SK-N-SH (cell line): Measurements from ENCODE around the gene CYP26B1. TPM values are rescaled to one million over a fixed set of nuclear protein-coding genes. Genes with fewer than 3 reads are reported as not detected.
"Not testable (repeated sequence)": the region's sequence is repeated elsewhere in the genome, so short reads cannot be mapped to it uniquely, and the experiment has no call there.

Experiments used
- CTCF ChIA-PET: fragments of 300-600, 350-600 bp; formaldehyde crosslinking; extraction: SDS; loops from one replicate; lab custom pipeline; 2021; lab: Yijun Ruan, JAX
- POLR2A ChIA-PET: fragments of 350-600 bp; sonication (Branson Sonifier 250); formaldehyde crosslinking; extraction: SDS; loops from one replicate; lab custom pipeline; 2020; ENCODE audit warnings: antibody characterized with exemption, inconsistent platforms; lab: Yijun Ruan, JAX
- DNase-seq: peaks from one replicate; pipeline ENCODE4 v3.0.0; 2012
- H2AFZ ChIP-seq: fragments of 200-600 bp; sonication (generic); 2 replicates; pipeline ENCODE4 v1.8.1; 2016; ENCODE audit warnings: antibody characterized with exemption, mild to moderate bottlenecking, low read depth
- H3F3A ChIP-seq: fragments of 200-600 bp; sonication (generic); replicated peaks from 2 replicates; pipeline ENCODE3; 2016; ENCODE audit warnings: antibody characterized with exemption, mild to moderate bottlenecking; ENCODE audit not compliant: insufficient read depth
- H3K27ac ChIP-seq, 2 experiments: fragments of 200-500 bp in 1 of 2; fragments of 200-600 bp in 1 of 2; sonication (Bioruptor generic) in 1 of 2; sonication (generic), shearing (Covaris generic) in 1 of 2; 2 replicates each; pipeline versions ENCODE4 v1.5.1 to v1.6.1; 2014 to 2016; ENCODE audit warnings: low read depth in 2 of 2, inconsistent platforms in 1 of 2, low read length in 1 of 2, mild to moderate bottlenecking in 1 of 2, mixed read lengths in 1 of 2
- H3K27me3 ChIP-seq: fragments of 200-600 bp; sonication (generic), shearing (Covaris generic); 2 replicates; pipeline ENCODE4 v1.6.1; 2016; ENCODE audit warnings: mixed run types; ENCODE audit not compliant: insufficient read depth
- H3K36me3 ChIP-seq, 2 experiments: fragments of 200-500 bp in 1 of 2; fragments of 200-600 bp in 1 of 2; sonication (Bioruptor generic) in 1 of 2; sonication (generic) in 1 of 2; replicated peaks in 1 of 2; 2 replicates each; pipeline versions ENCODE3 to v1.5.1; 2014 to 2016; ENCODE audit warnings: low read length in 1 of 2, mild to moderate bottlenecking in 1 of 2; ENCODE audit not compliant: insufficient read depth in 2 of 2, control insufficient read depth in 1 of 2
- H3K4me1 ChIP-seq, 2 experiments: fragments of 200-500 bp in 1 of 2; fragments of 200-600 bp in 1 of 2; sonication (Bioruptor generic) in 1 of 2; sonication (generic), shearing (Covaris generic) in 1 of 2; 2 replicates each; pipeline versions ENCODE4 v1.5.1 to v1.6.1; 2014 to 2016; ENCODE audit warnings: low read depth in 1 of 2, low read length in 1 of 2, mixed run types in 1 of 2; ENCODE audit not compliant: insufficient read depth in 2 of 2, control insufficient read depth in 1 of 2
- H3K4me2 ChIP-seq: fragments of 200-600 bp; sonication (generic), shearing (Covaris generic); 2 replicates; pipeline ENCODE4 v1.6.1; 2017; ENCODE audit warnings: mixed run types
- H3K4me3 ChIP-seq, 2 experiments: fragments of 200-500 bp in 1 of 2; fragments of 200-600 bp in 1 of 2; sonication (Bioruptor generic) in 1 of 2; sonication (generic), shearing (Covaris generic) in 1 of 2; 2 replicates each; pipeline versions ENCODE4 v1.5.1 to v1.8.1; 2014 to 2016; ENCODE audit warnings: low read depth in 2 of 2, inconsistent platforms in 1 of 2, low read length in 1 of 2, mild to moderate bottlenecking in 1 of 2, mixed read lengths in 1 of 2, moderate library complexity in 1 of 2
- H3K79me2 ChIP-seq: fragments of 200-600 bp; sonication (generic); 2 replicates; pipeline ENCODE4 v1.8.1; 2017; ENCODE audit warnings: mild to moderate bottlenecking; ENCODE audit not compliant: insufficient read depth
- H3K9ac ChIP-seq: fragments of 200-600 bp; sonication (generic); 2 replicates; pipeline ENCODE4 v1.6.1; 2017; ENCODE audit warnings: mixed run types
- H3K9me2 ChIP-seq: fragments of 200-600 bp; sonication (generic); 2 replicates; pipeline ENCODE4 v1.6.1; 2017; ENCODE audit warnings: mixed run types
- H3K9me3 ChIP-seq: fragments of 200-600 bp; sonication (generic); 2 replicates; pipeline ENCODE4 v1.6.1; 2017; ENCODE audit warnings: mixed run types, mild to moderate bottlenecking, moderate library complexity
- H4K20me1 ChIP-seq: fragments of 200-600 bp; sonication (generic); 2 replicates; pipeline ENCODE4 v1.6.1; 2017; ENCODE audit warnings: mild to moderate bottlenecking, mixed run types; ENCODE audit not compliant: insufficient read depth
- CHD2 ChIP-seq: fragments of 150-350 bp; IDR thresholded peaks from 2 replicates; pipeline ENCODE4 v1.6.1; 2018; ENCODE audit warnings: low read length; ENCODE audit not compliant: partially characterized antibody
- CTCF ChIP-seq: fragments of 200-600 bp; sonication (generic); IDR thresholded peaks from 2 replicates; pipeline ENCODE4 v1.6.1; 2017; ENCODE audit warnings: antibody characterized with exemption, mild to moderate bottlenecking, moderate library complexity
- FOSL2 ChIP-seq: IDR thresholded peaks from 2 replicates; pipeline ENCODE4 v1.4.0; 2012; ENCODE audit warnings: low read depth, mild to moderate bottlenecking, moderate library complexity, borderline replicate concordance
- GABPA ChIP-seq: IDR thresholded peaks from 2 replicates; pipeline ENCODE4 v1.4.0; 2012; ENCODE audit warnings: low read depth, mild to moderate bottlenecking
- GATA2 ChIP-seq: sonication (generic); formaldehyde crosslinking; IDR thresholded peaks from 2 replicates; pipeline ENCODE4 v1.5.0; 2020; ENCODE audit warnings: mild to moderate bottlenecking, missing genetic modification reagents
- JUND ChIP-seq: IDR thresholded peaks from 2 replicates; pipeline ENCODE4 v1.4.0; 2012
- MEF2A ChIP-seq: IDR thresholded peaks from 2 replicates; pipeline ENCODE4 v1.4.0; 2012; ENCODE audit warnings: low read depth, borderline replicate concordance
- MXI1 ChIP-seq: IDR thresholded peaks from 2 replicates; pipeline ENCODE4 v1.6.1; 2012; ENCODE audit warnings: mild to moderate bottlenecking, low read depth, low read length, improper control_type of control experiment
- RXRA ChIP-seq: IDR thresholded peaks from 2 replicates; pipeline ENCODE4 v1.4.0; 2012; ENCODE audit warnings: low read depth, mild to moderate bottlenecking, borderline replicate concordance
- SIN3A ChIP-seq: IDR thresholded peaks from 2 replicates; pipeline ENCODE4 v1.6.1; 2012; ENCODE audit warnings: low read depth, mild to moderate bottlenecking, low read length, moderate library complexity, borderline replicate concordance
- SMC3 ChIP-seq: IDR thresholded peaks from 2 replicates; pipeline ENCODE4 v1.6.1; 2012; ENCODE audit warnings: low read depth, low read length, improper control_type of control experiment
- YY1 ChIP-seq: IDR thresholded peaks from 2 replicates; pipeline ENCODE4 v1.4.0; 2012; ENCODE audit warnings: low read depth, mild to moderate bottlenecking
- ZBTB33 ChIP-seq: IDR thresholded peaks from 2 replicates; pipeline ENCODE4 v1.4.0; 2012; ENCODE audit warnings: low read depth, borderline replicate concordance
- WGBS: methylation state at CpG from one replicate; pipeline ENCODE4 v1.1.6; 2017; ENCODE audit warnings: low lambda C conversion rate; 5-methylcytosine and 5-hydroxymethylcytosine counted together
- polyA plus RNA-seq, 3 experiments: library from polyadenylated mRNA; depleted of rRNA; stranded (reverse); fragments of >200 nt; gene quantifications; 2 replicates each; pipeline ENCODE4 v1.2.3, GENCODE V29; 2012
- TF ChIP-seq, protein P1 (sequence below): IDR thresholded peaks from 2 replicates; pipeline ENCODE4 v1.6.1; 2012; ENCODE audit warnings: mild to moderate bottlenecking, low read depth, low read length, moderate library complexity

The CYP26B1 gene
- polyA plus RNA-seq, 1 of the 3 experiments (the other 2 are of a cell fraction) = 0.33 TPM

- no peak for TF ChIP-seq FOSL2
- TF ChIP-seq MXI1 = no peak
- TF ChIP-seq, all 33 proteins: peak for 0
- no peaks in the 10 kb centered on the region for H4K20me1 ChIP-seq
- no peaks in the 10 kb centered on the region for H3K36me3 ChIP-seq
- H3F3A ChIP-seq = no peaks in the 10 kb centered on the region
- POLR2A ChIA-PET = no interaction called here
- no peaks in the 10 kb centered on the region; the same call in 1 of the 2 replicates for H3K27me3 ChIP-seq
- no peaks in the 10 kb centered on the region for H3K79me2 ChIP-seq
- H3K4me1 ChIP-seq = no peaks in the 10 kb centered on the region
- H2AFZ ChIP-seq = no peak overlapping the region
- no peak overlapping the region for H3K27ac ChIP-seq
- H3K4me3 ChIP-seq = no peak overlapping the region
- H3K9me3 ChIP-seq = no peaks in the 10 kb centered on the region
- CTCF ChIA-PET = no interaction called here
- no peaks in the 10 kb centered on the region for H3K9me2 ChIP-seq
- 44% methylated on average over 4 of the region's 4 CpGs for WGBS
- no peak for DNase-seq
- H3K9ac ChIP-seq = no peak overlapping the region
- H3K4me2 ChIP-seq = no peak overlapping the region
Measured at GRCh38 chr2:72089028-72089427, 58.6 kb downstream of the CYP26B1 start.

- H2AFZ ChIP-seq, H4K20me1 ChIP-seq, H3K27ac ChIP-seq, H3K9me2 ChIP-seq, H3K27me3 ChIP-seq, H3F3A ChIP-seq, H3K9ac ChIP-seq, CTCF ChIA-PET, H3K4me2 ChIP-seq, POLR2A ChIA-PET, H3K4me1 ChIP-seq, DNase-seq, H3K9me3 ChIP-seq, H3K4me3 ChIP-seq, H3K36me3 ChIP-seq, H3K79me2 ChIP-seq: not testable (repeated sequence)
- 73% methylated on average over 3 of the region's 41 CpGs for WGBS
Measured at GRCh38 chr2:72086871-72087633, 60.6 kb downstream of the CYP26B1 start.

DNA sequence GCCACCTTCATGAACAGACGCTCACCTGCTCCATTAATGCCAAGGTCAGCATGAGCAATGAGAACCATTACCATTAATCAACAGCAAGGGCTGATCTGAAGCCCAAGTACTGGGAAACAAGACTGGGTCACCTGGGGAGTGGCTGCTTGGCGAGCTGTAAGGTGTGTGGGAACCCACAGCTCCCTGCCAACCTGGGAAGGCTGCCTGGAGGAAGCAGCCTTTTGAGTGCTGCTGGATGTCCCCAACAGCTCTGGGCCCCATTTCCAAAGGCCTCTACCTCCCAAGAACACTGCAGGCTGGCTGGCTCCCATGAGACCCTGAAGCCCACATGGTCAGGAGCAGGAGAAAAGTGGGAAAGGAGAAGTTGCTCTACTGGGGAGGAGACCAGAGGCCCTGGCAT is 62.1 kb downstream of the CYP26B1 start:
- CTCF ChIA-PET = no interaction called here
- 31% methylated on average over 2 of the region's 2 CpGs for WGBS
- POLR2A ChIA-PET = no interaction called here
- TF ChIP-seq SMC3 (no peak), ZBTB33 (no peak), MEF2A (no peak), CHD2 (no peak), SIN3A (no peak), JUND (no peak), GABPA (no peak), YY1 (no peak), GATA2 (CRISPR knock-in tag) (no peak), RXRA (no peak), CTCF (no peak), MXI1 (no peak)
- TF ChIP-seq, protein P1, sequence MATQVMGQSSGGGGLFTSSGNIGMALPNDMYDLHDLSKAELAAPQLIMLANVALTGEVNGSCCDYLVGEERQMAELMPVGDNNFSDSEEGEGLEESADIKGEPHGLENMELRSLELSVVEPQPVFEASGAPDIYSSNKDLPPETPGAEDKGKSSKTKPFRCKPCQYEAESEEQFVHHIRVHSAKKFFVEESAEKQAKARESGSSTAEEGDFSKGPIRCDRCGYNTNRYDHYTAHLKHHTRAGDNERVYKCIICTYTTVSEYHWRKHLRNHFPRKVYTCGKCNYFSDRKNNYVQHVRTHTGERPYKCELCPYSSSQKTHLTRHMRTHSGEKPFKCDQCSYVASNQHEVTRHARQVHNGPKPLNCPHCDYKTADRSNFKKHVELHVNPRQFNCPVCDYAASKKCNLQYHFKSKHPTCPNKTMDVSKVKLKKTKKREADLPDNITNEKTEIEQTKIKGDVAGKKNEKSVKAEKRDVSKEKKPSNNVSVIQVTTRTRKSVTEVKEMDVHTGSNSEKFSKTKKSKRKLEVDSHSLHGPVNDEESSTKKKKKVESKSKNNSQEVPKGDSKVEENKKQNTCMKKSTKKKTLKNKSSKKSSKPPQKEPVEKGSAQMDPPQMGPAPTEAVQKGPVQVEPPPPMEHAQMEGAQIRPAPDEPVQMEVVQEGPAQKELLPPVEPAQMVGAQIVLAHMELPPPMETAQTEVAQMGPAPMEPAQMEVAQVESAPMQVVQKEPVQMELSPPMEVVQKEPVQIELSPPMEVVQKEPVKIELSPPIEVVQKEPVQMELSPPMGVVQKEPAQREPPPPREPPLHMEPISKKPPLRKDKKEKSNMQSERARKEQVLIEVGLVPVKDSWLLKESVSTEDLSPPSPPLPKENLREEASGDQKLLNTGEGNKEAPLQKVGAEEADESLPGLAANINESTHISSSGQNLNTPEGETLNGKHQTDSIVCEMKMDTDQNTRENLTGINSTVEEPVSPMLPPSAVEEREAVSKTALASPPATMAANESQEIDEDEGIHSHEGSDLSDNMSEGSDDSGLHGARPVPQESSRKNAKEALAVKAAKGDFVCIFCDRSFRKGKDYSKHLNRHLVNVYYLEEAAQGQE = no peak

More for the DNA sequence above, 62.1 kb downstream of the CYP26B1 start:
- no peak for DNase-seq
- no peaks in the 10 kb centered on the region for H3F3A ChIP-seq
- no peak overlapping the region for H2AFZ ChIP-seq
- H3K9me2 ChIP-seq = no peaks in the 10 kb centered on the region
- H3K4me1 ChIP-seq = no peaks in the 10 kb centered on the region
- H3K27ac ChIP-seq = no peak overlapping the region
- H3K9ac ChIP-seq = no peak overlapping the region
- no peaks in the 10 kb centered on the region for H3K36me3 ChIP-seq
- no peaks in the 10 kb centered on the region for H3K9me3 ChIP-seq
- no peak overlapping the region for H3K4me2 ChIP-seq
- no peaks in the 10 kb centered on the region for H4K20me1 ChIP-seq
- H3K4me3 ChIP-seq = no peak overlapping the region
- H3K27me3 ChIP-seq = no peaks in the 10 kb centered on the region
- H3K79me2 ChIP-seq = no peaks in the 10 kb centered on the region
